Muscle layer of duodenum (tissue), 2 donors: ENCODE results near the gene RNASE4.
"Not testable (repeated sequence)": the region's sequence is repeated elsewhere in the genome, so short reads cannot be mapped to it uniquely, and the experiment has no call there.

Experiments
- H3K27ac ChIP-seq: one replicate; pipeline ENCODE4 v1.7.0; 2013; ENCODE audit warnings: mild to moderate bottlenecking, low read length
- H3K27me3 ChIP-seq: one replicate; pipeline ENCODE4 v1.7.0; 2013; ENCODE audit warnings: low read depth, mild to moderate bottlenecking, control low read depth, low read length
- H3K36me3 ChIP-seq, 2 donors: one replicate each; pipeline ENCODE4 v1.7.0; 2013; ENCODE audit warnings: low read length in 2 of 2, control low read depth in 1 of 2, mild to moderate bottlenecking in 1 of 2; ENCODE audit not compliant: insufficient read depth in 2 of 2, control insufficient read depth in 1 of 2
- H3K4me1 ChIP-seq, 2 donors: one replicate each; pipeline ENCODE4 v1.7.0; 2013; ENCODE audit warnings: low read length in 2 of 2, mild to moderate bottlenecking in 2 of 2, control low read depth in 1 of 2, moderate library complexity in 1 of 2; ENCODE audit not compliant: insufficient read depth in 2 of 2, control insufficient read depth in 1 of 2
- H3K4me3 ChIP-seq, 2 donors: one replicate each; pipeline ENCODE4 v1.7.0; 2013; ENCODE audit warnings: low read length in 2 of 2, low read depth in 1 of 2, mild to moderate bottlenecking in 1 of 2
- H3K9me3 ChIP-seq, 2 donors: one replicate each; pipeline ENCODE4 v1.7.0; 2013; ENCODE audit warnings: low read length in 2 of 2, control low read depth in 1 of 2, mild to moderate bottlenecking in 1 of 2; ENCODE audit not compliant: control insufficient read depth in 1 of 2
- donor health status: healthy.

Gene RNASE4

GRCh38 chr14:20658246-20658645 is 26.1 kb upstream of the RNASE4 start:
- Histone ChIP-seq H3K36me3 (no peaks in the 10 kb centered on the region), H3K4me1 (peaks cover 0 to 7% of the 10 kb centered on the region in 2 donors), H3K27me3 (peaks cover 39% of the 10 kb centered on the region), H3K27ac (no peak overlapping the region), H3K4me3 (no peak overlapping the region), H3K9me3 (no peaks in the 10 kb centered on the region)

GRCh38 chr14:20659336-20659735 is 25.0 kb upstream of the RNASE4 start:
- Histone ChIP-seq H3K36me3 (no peaks in the 10 kb centered on the region), H3K4me1 (peaks cover 0 to 13% of the 10 kb centered on the region in 2 donors), H3K27me3 (peaks cover 31% of the 10 kb centered on the region), H3K9me3 (no peaks in the 10 kb centered on the region), H3K27ac (no peak overlapping the region), H3K4me3 (no peak overlapping the region)

DNA sequence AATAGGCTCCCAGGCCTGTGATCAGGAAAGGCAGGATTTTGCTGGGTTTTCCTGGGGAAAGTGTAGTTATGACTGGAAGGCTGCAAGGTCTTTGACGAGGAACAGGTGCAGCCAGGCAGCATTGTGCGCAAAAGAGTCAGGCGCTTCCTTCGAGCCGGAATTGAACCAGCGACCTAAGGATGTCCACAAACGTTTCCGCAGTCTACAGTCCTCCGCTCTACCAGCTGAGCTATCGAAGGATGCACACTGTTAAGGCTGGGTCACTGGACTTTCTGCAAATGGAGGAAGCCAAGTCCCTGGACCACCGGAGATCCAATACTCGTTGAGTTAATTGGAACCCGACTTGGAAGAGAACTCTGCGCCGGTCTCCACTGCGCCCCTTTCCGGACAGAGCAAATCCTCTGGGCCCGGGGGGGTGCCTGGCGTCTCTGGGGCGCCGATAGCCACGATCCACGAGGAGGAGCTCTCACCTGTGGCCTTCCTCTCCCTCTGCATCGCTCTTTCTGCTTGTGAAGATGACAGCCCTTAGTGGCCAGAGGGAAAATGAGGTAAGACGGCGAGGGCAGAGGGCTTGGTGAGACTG is 24.5 kb upstream of the RNASE4 start:
- H3K27ac ChIP-seq, result no peak overlapping the region
- H3K4me3 ChIP-seq, result no peak overlapping the region
- peaks cover 31% of the 10 kb centered on the region for H3K27me3 ChIP-seq
- no peaks in the 10 kb centered on the region for H3K36me3 ChIP-seq
- H3K4me1 ChIP-seq, result peaks cover 0 to 13% of the 10 kb centered on the region in 2 donors
- H3K9me3 ChIP-seq, result no peaks in the 10 kb centered on the region

- Histone ChIP-seq H3K27me3 (peaks cover 22% of the 10 kb centered on the region), H3K27ac (no peak overlapping the region), H3K4me1 (peaks cover 0 to 13% of the 10 kb centered on the region in 2 donors), H3K4me3 (no peak overlapping the region), H3K9me3 (no peaks in the 10 kb centered on the region), H3K36me3 (no peaks in the 10 kb centered on the region)
Observed at GRCh38 chr14:20661197-20661596, 23.2 kb upstream of the RNASE4 start.

DNA sequence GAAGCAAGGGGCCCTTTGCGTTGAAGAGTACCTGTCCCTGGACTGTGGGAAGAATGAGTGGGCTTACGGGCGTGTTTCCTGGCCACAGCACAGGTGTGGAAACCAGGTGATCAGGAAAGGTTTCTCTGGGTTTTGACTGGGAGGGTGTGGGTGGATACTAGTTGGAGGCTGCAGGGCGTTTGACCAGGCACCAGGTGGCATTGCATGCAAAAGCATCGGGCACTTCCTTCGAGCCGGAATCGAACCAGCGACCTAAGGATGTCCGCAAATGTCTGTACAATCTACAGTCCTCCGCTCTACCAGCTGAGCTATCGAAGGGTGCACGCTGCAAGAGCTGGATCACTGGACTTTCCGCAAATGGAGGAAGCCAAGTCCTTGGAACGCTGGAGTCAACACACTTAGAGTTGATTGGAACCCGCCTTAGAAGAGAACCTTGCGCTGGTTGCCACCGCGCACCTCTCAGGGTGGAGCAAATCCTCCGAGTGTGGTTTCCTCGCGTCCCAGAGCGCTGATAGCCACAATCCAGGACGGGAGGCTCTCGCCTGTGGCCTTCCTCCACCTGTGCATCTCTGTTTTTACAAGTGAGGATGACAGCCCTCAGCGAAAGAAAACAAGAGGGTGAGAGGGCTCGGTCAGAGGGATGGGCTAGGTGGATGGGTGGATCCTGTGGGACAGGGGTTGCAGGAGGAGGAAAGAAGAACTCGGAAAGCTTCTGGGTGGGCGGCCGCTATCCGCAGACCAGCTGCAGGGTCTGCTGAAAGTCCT is 21.2 kb upstream of the RNASE4 start:
- no peaks in the 10 kb centered on the region for H3K36me3 ChIP-seq
- no peak overlapping the region for H3K27ac ChIP-seq
- peaks cover 0 to 13% of the 10 kb centered on the region in 2 donors for H3K4me1 ChIP-seq
- H3K9me3 ChIP-seq, result no peaks in the 10 kb centered on the region
- peaks cover 7% of the 10 kb centered on the region for H3K27me3 ChIP-seq
- H3K4me3 ChIP-seq, result peak overlapping the region; percentile 35 to 49

DNA sequence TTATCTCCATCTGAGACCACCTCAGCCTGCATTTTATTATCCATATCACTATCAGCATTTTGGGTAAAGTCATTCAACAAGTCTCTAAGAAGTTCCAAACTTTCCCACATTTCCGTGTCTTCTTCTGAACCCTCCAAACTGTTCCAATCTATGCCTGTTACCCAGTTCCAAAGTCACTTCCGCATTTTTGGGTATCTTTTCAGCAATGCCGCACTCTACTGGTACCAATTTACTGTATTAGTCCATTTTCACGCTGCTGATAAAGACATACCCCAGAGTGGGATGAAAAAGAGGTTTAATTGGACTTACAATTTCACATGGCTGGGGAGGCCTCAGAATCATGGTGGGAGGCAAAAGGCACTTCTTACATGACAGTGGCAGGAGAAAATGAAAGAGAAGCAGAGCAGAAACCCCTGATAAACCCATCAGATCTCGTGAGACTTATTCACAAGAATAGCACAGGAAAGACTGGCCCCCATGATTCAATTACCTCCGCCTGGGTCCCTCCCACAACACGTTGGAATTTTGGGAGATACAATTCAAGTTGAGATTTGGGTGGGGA is 17.9 kb upstream of the RNASE4 start:
- not testable (repeated sequence) for H3K27ac ChIP-seq, H3K36me3 ChIP-seq, H3K27me3 ChIP-seq, H3K9me3 ChIP-seq, H3K4me3 ChIP-seq
- peaks cover 0 to 13% of the 10 kb centered on the region in 2 donors for H3K4me1 ChIP-seq

GRCh38 chr14:20667957-20668356 is 16.4 kb upstream of the RNASE4 start:
- H3K4me1 ChIP-seq, result peaks cover 0 to 8% of the 10 kb centered on the region in 2 donors
- H3K9me3 ChIP-seq, result no peaks in the 10 kb centered on the region
- H3K27ac ChIP-seq, result no peak overlapping the region
- H3K36me3 ChIP-seq, result no peaks in the 10 kb centered on the region
- no peak overlapping the region for H3K4me3 ChIP-seq
- H3K27me3 ChIP-seq, result no peaks in the 10 kb centered on the region

- H3K9me3 ChIP-seq, result no peaks in the 10 kb centered on the region
- no peaks in the 10 kb centered on the region for H3K36me3 ChIP-seq
- H3K4me1 ChIP-seq, result no peaks in the 10 kb centered on the region
- H3K27ac ChIP-seq, result no peak overlapping the region
- no peaks in the 10 kb centered on the region for H3K27me3 ChIP-seq
- H3K4me3 ChIP-seq, result no peak overlapping the region
Observed at GRCh38 chr14:20668969-20669368, 15.4 kb upstream of the RNASE4 start.

- H3K36me3 ChIP-seq, result no peaks in the 10 kb centered on the region
- no peaks in the 10 kb centered on the region for H3K9me3 ChIP-seq
- H3K4me1 ChIP-seq, result no peaks in the 10 kb centered on the region
- no peaks in the 10 kb centered on the region for H3K27me3 ChIP-seq
- no peak overlapping the region for H3K27ac ChIP-seq
- H3K4me3 ChIP-seq, result no peak overlapping the region
Observed at GRCh38 chr14:20671597-20672283, 12.6 kb upstream of the RNASE4 start.

DNA sequence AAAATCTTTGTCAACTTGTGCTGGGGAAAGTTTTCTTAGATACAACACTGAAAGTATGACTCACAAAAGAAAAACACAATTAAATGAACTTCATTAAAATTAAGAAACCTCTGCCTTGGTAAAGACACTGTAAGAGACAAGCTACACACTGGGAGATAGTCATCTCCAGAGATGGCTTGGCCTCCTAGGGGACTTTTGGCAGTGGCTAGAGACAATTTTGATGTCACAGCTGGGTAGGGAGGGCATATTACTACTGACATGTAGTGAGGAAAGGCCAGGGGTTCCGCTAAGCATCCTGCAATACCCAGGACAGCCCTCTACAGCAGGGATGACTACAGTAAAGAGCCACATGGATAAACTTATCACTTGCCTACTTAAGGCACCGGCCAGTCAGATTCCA is 8.7 kb upstream of the RNASE4 start:
- H3K36me3 ChIP-seq, result no peaks in the 10 kb centered on the region
- H3K27ac ChIP-seq, result no peak overlapping the region
- H3K9me3 ChIP-seq, result no peaks in the 10 kb centered on the region
- H3K4me3 ChIP-seq, result no peak overlapping the region
- H3K27me3 ChIP-seq, result no peaks in the 10 kb centered on the region
- H3K4me1 ChIP-seq, result peaks cover 5 to 6% of the 10 kb centered on the region in 2 donors

DNA sequence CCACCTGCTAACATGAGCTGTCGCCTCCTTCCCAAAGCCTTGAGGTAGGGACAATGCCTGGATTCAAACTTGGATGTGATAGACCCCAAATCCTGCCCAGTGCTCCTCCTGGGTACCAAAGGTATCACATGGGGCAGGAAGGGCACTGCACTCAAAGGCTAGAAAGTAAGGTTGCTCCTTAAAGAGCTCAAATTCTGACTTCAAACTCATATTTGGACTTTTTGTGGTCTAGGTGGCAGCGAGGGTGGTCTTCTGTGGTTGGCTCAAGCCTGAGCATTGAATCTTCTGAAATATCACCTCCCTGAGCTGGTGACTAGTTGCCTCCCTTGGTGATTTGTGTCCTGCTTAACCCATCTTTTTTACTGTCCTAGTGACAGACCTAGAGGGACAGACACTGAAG is 8.3 kb upstream of the RNASE4 start:
- no peaks in the 10 kb centered on the region for H3K36me3 ChIP-seq
- H3K4me1 ChIP-seq, result peaks cover 9% of the 10 kb centered on the region in 2 donors
- H3K4me3 ChIP-seq, result no peak overlapping the region
- no peak overlapping the region for H3K27ac ChIP-seq
- H3K9me3 ChIP-seq, result no peaks in the 10 kb centered on the region
- no peaks in the 10 kb centered on the region for H3K27me3 ChIP-seq
